Naive thymus-derived CD8-positive, alpha-beta T cell (primary cell): ENCODE results near the gene MAMDC4. TPM values are rescaled to one million over a fixed set of nuclear protein-coding genes. Genes with fewer than 3 reads are reported as not detected.
A peak's percentile ranks its signal among the peaks of the same experiment; 100 is the strongest.
"Not testable (repeated sequence)": the region's sequence is repeated elsewhere in the genome, so short reads cannot be mapped to it uniquely, and the experiment has no call there.

Experiments used
- ATAC-seq, 2 donors: fragments of 150-1000 bp; cut with Tn5 transposase in 1 of 2; sonication (Bioruptor Pico), chemical (Tn5 transposase) in 1 of 2; 1 replicate in 1 of 2; 2 replicates in 1 of 2; pipeline ENCODE4 v1.10.0; 2021; ENCODE audit warnings: mild to moderate bottlenecking in 2 of 2, moderate library complexity in 2 of 2
- POLR2A ChIA-PET: fragments of 350-600 bp; sonication (Branson Sonifier 250); formaldehyde crosslinking; loops from one replicate; lab custom pipeline; 2021; ENCODE audit warnings: antibody characterized with exemption; lab: Charles Lee
- DNase-seq, 10 donors: peaks; one replicate each; pipeline versions ENCODE4 v3.0.0 to v3.0.0-alpha.2; 2020 to 2022
- H3K27ac Mint-ChIP-seq, 10 donors: one replicate each; pipeline ENCODE4 v1.8.0; 2020 to 2022; ENCODE audit warnings: mild to moderate bottlenecking in 10 of 10, mixed read lengths in 10 of 10, moderate library complexity in 4 of 10, inconsistent platforms in 1 of 10
- H3K27me3 Mint-ChIP-seq, 5 donors: one replicate each; pipeline ENCODE4 v1.8.0; 2021 to 2022; ENCODE audit warnings: mixed read lengths in 5 of 5
- H3K36me3 Mint-ChIP-seq, 3 donors: one replicate each; pipeline ENCODE4 v1.8.0; 2020 to 2022; ENCODE audit warnings: mixed read lengths in 3 of 3, mild to moderate bottlenecking in 2 of 3, inconsistent platforms in 1 of 3
- H3K4me1 Mint-ChIP-seq, 4 donors: one replicate each; pipeline ENCODE4 v1.8.0; 2021 to 2022; ENCODE audit warnings: mixed read lengths in 4 of 4
- H3K4me3 Mint-ChIP-seq, 10 donors: one replicate each; pipeline ENCODE4 v1.8.0; 2020 to 2022; ENCODE audit warnings: mild to moderate bottlenecking in 10 of 10, mixed read lengths in 10 of 10, moderate library complexity in 6 of 10, inconsistent platforms in 1 of 10
- H3K9me3 Mint-ChIP-seq, 9 donors: one replicate each; pipeline ENCODE4 v1.8.0; 2020 to 2022; ENCODE audit warnings: mixed read lengths in 9 of 9, mild to moderate bottlenecking in 3 of 9, inconsistent platforms in 1 of 9, moderate library complexity in 1 of 9
- polyA plus RNA-seq, 3 donors: library from polyadenylated mRNA; unstranded; fragments of 300-500 nt; fragmentation: Illumina TruSeq; gene quantifications; one replicate each; pipeline ENCODE4 v1.2.3, GENCODE V29; 2021
- total RNA-seq, 8 experiments: library from RNA in 2 of 8; stranded (reverse) in 2 of 8; gene quantifications; one replicate each; pipeline ENCODE4 v1.2.3 and lab custom pipeline; 2021 to 2026

Gene MAMDC4
- total RNA-seq (1 to 10 TPM; 6.3 to 7.5 TPM), polyA plus RNA-seq (under 1 TPM in 2 of 3 donors, not detected in 1; 0.14 to 0.35 TPM), total RNA-seq (lab: John Stamatoyannopoulos, UW) (4.4 to 31.7 (median 11.8) reads per million in 6 experiments)

GRCh38 chr9:136851941-136852663, at the start of gene MAMDC4:
MAMDC4 (plus strand) TSS chr9:136852346; CDS start chr9:136852417, 71 bp downstream.
- DNase-seq (peak in 1 of 10 donors; percentile 3), ATAC-seq (no peak)

GRCh38 chr9:136803009-136803550, 49.1 kb upstream of the MAMDC4 start:
- not testable (repeated sequence) for H3K27me3 Mint-ChIP-seq

More at GRCh38 chr9:136851941-136852663, at the start of gene MAMDC4:
- no peaks in the 10 kb centered on the region for H3K36me3 Mint-ChIP-seq
- peak within 1 kb of the TSS in 1 of 10 donors; percentile 53 for H3K27ac Mint-ChIP-seq
- H3K4me1 Mint-ChIP-seq, result peaks cover 2 to 14% (median 12%) of the 10 kb centered on the region in 4 donors
- peaks cover 0 to 11% (median 0%) of the 10 kb centered on the region in 5 donors for H3K27me3 Mint-ChIP-seq
- POLR2A ChIA-PET, result no interaction called here
- H3K9me3 Mint-ChIP-seq, result no peaks in the 10 kb centered on the region
- H3K4me3 Mint-ChIP-seq, result peak within 1 kb of the TSS in 2 of 10 donors; percentile 8 to 86

GRCh38 chr9:136803551-136804508, 48.3 kb upstream of the MAMDC4 start:
- Mint-ChIP-seq H3K4me3 (peak overlapping the region in 4 of 10 donors; percentile 22 to 62 (median 36)), H3K9me3 (no peaks in the 10 kb centered on the region), H3K4me1 (peaks cover 12 to 50% (median 30%) of the 10 kb centered on the region in 4 donors), H3K27ac (peak overlapping the region in 3 of 10 donors; percentile 13 to 75 (median 43)), H3K36me3 (no peaks in the 10 kb centered on the region), H3K27me3 (peaks cover 0 to 2% (median 0%) of the 10 kb centered on the region in 5 donors)
- POLR2A ChIA-PET, result interaction anchor here (0.8 kb wide), 1 partner anchor 12 kb away, joined by 3 read pairs; no protein-coding TSS in a partner anchor
- DNase-seq (no peak), ATAC-seq (no peak)

More at GRCh38 chr9:136803009-136803550, 49.1 kb upstream of the MAMDC4 start:
- H3K4me1 Mint-ChIP-seq, result peaks cover 12 to 48% (median 27%) of the 10 kb centered on the region in 4 donors
- not testable (repeated sequence) for H3K36me3 Mint-ChIP-seq, ATAC-seq, DNase-seq, H3K4me3 Mint-ChIP-seq, H3K9me3 Mint-ChIP-seq
- peak overlapping the region in 1 of 10 donors; percentile 75 for H3K27ac Mint-ChIP-seq
- POLR2A ChIA-PET, result interaction anchor here (2.7 kb wide), 1 partner anchor 141 kb away, joined by 7 read pairs; the partner anchor contains the start of gene FBXW5

GRCh38 chr9:136804509-136805206, 47.5 kb upstream of the MAMDC4 start:
- ATAC-seq (no peak), DNase-seq (no peak)
- Mint-ChIP-seq H3K27me3 (peaks cover 0 to 2% (median 0%) of the 10 kb centered on the region in 5 donors), H3K36me3 (peaks cover 0 to 2% (median 0%) of the 10 kb centered on the region in 3 donors), H3K9me3 (no peaks in the 10 kb centered on the region), H3K4me1 (peaks cover 16 to 54% (median 38%) of the 10 kb centered on the region in 4 donors), H3K4me3 (peak overlapping the region in 2 of 10 donors; percentile 22 to 59), H3K27ac (peak overlapping the region in 2 of 10 donors; percentile 13 to 43)
- POLR2A ChIA-PET, result interaction anchor here (0.6 to 0.8 kb wide), 2 partner anchors 13 to 198 kb away, joined by 3 read pairs; no protein-coding TSS in a partner anchor

GRCh38 chr9:136805207-136805740, 46.9 kb upstream of the MAMDC4 start:
- POLR2A ChIA-PET, result interaction anchor here (0.6 to 4.2 kb wide), 3 partner anchors 13 to 197 kb away, joined by 3 to 44 read pairs (median 6); partner anchors contain the start of genes FBXW5 and TMEM141
- Mint-ChIP-seq H3K4me1 (peaks cover 18 to 53% (median 42%) of the 10 kb centered on the region in 4 donors), H3K27me3 (peaks cover 0 to 2% (median 0%) of the 10 kb centered on the region in 5 donors), H3K4me3 (peak overlapping the region in 9 of 10 donors; percentile 9 to 74 (median 51)), H3K27ac (peak overlapping the region in 2 of 10 donors; percentile 11 to 34), H3K9me3 (no peaks in the 10 kb centered on the region), H3K36me3 (peaks cover 0 to 5% (median 0%) of the 10 kb centered on the region in 3 donors)
- ATAC-seq (no peak), DNase-seq (no peak)

DNA sequence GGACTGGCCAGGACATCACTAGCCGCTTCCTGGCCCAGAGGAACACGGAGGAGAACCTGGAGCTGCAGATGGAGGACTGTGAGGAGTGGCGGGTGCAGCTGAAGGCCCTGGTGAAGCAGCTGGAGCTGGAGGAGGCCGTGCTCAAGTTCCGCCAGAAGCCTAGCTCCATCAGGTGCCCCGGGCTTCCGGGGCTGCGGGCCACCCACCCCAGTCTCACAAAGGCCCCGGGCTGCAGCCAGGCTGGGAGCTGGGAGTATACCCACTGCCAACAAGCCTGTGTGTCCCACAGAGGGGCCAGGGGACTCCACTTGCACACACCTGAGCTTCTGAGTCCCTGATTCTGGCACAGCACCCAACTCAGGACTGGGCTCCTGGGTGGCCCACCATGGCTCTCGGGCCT, 46.1 kb upstream of the MAMDC4 start:
- peaks cover 0 to 2% (median 0%) of the 10 kb centered on the region in 5 donors for H3K27me3 Mint-ChIP-seq
- H3K4me1 Mint-ChIP-seq, result peaks cover 16 to 46% (median 40%) of the 10 kb centered on the region in 4 donors
- peak overlapping the region in 7 of 10 donors; percentile 25 to 93 (median 80) for H3K27ac Mint-ChIP-seq
- no peak for ATAC-seq
- POLR2A ChIA-PET, result interaction anchor here (0.9 to 4.2 kb wide), 9 partner anchors 7 to 223 kb away, joined by 3 to 44 read pairs (median 7); partner anchors contain the start of genes AJM1, C8G, FBXW5 and TMEM141
- peak overlapping the region; percentile 84 to 94 (median 88) for H3K4me3 Mint-ChIP-seq
- no peak for DNase-seq
- H3K9me3 Mint-ChIP-seq, result no peaks in the 10 kb centered on the region
- H3K36me3 Mint-ChIP-seq, result peaks cover 0 to 8% (median 0%) of the 10 kb centered on the region in 3 donors

GRCh38 chr9:136806631-136807201, 45.4 kb upstream of the MAMDC4 start:
- Mint-ChIP-seq H3K27me3 (peaks cover 0 to 2% (median 0%) of the 10 kb centered on the region in 5 donors), H3K36me3 (peaks cover 0 to 10% (median 0%) of the 10 kb centered on the region in 3 donors), H3K4me3 (peak overlapping the region; percentile 84 to 94 (median 88)), H3K4me1 (peaks cover 16 to 42% (median 40%) of the 10 kb centered on the region in 4 donors), H3K9me3 (no peaks in the 10 kb centered on the region), H3K27ac (peak overlapping the region; percentile 69 to 97 (median 91))
- no peak for ATAC-seq
- DNase-seq, result no peak
- POLR2A ChIA-PET, result interaction anchor here (0.9 to 4.2 kb wide), 21 partner anchors 8 to 434 kb away, joined by 3 to 44 read pairs (median 6); partner anchors contain the start of genes AJM1, C8G, CCDC183 and FBXW5

- POLR2A ChIA-PET, result interaction anchor here (0.6 to 4.2 kb wide), 27 partner anchors 8 to 433 kb away, joined by 3 to 44 read pairs (median 6); partner anchors contain the start of genes AJM1, CCDC183, FBXW5 and MAN1B1
- Mint-ChIP-seq H3K27me3 (no peaks in the 10 kb centered on the region), H3K9me3 (no peaks in the 10 kb centered on the region), H3K36me3 (peaks cover 0 to 10% (median 0%) of the 10 kb centered on the region in 3 donors), H3K27ac (peak within 1 kb of the TSS; percentile 72 to 97 (median 92)), H3K4me1 (peaks cover 16 to 48% (median 42%) of the 10 kb centered on the region in 4 donors), H3K4me3 (peak within 1 kb of the TSS; percentile 84 to 94 (median 88))
- peak; percentile 72 to 89 (median 84) for DNase-seq
- ATAC-seq, result peak; percentile 86 to 88
These were observed 44.7 kb upstream of the MAMDC4 start, which contains the start of gene RABL6 for GRCh38 chr9:136807281-136808074. RABL6 (plus strand) TSS chr9:136807948; CDS start chr9:136808197, 249 bp downstream.

DNA sequence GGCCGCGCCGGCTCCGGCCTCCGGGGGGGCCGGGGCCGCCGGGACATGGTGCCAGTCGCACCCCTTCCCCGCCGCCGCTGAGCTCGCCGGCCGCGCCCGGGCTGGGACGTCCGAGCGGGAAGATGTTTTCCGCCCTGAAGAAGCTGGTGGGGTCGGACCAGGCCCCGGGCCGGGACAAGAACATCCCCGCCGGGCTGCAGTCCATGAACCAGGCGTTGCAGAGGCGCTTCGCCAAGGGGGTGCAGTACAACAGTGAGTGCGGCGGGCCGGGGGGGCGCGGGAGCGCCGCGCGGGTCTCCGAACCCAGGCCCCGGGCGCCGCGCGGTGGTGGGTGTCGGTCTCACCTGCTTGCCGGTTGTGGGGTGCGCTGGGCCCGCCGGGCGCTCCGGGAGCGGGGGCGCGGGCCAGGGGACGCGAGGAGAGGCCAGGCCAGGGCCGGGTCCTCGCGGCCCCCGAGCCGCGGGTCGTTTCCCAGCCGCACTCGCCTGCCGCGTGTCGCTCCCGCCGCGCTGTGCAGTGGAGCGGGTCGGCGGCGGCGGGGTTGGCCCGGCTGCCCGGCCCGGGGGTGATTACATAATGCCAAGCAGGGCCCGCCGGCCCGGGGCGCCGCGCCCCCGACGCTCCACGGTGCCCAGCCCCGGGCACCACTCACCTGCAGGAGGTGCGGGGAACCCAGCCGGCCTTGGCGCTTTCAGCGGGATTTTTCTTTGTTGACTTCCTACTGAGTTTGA, 43.9 kb upstream of the MAMDC4 start:
- no peaks in the 10 kb centered on the region for H3K9me3 Mint-ChIP-seq
- POLR2A ChIA-PET, result interaction anchor here (0.5 to 4.2 kb wide), 21 partner anchors 9 to 432 kb away, joined by 3 to 44 read pairs (median 6); partner anchors contain the start of genes AJM1, CCDC183, MAN1B1 and PAXX

More for the DNA sequence above, 43.9 kb upstream of the MAMDC4 start:
- Mint-ChIP-seq H3K27ac (peak overlapping the region; percentile 1 to 88 (median 74)), H3K4me3 (peak overlapping the region; percentile 75 to 89 (median 82)), H3K36me3 (peaks cover 0 to 17% (median 0%) of the 10 kb centered on the region in 3 donors), H3K4me1 (peaks cover 19 to 54% (median 50%) of the 10 kb centered on the region in 4 donors), H3K27me3 (no peaks in the 10 kb centered on the region)
- DNase-seq (peak in 9 of 10 donors; percentile 28 to 72 (median 43)), ATAC-seq (peak; percentile 62 to 64)
